GM19035 (cell line): ENCODE results near the gene FNBP1.
"Not testable (repeated sequence)": the region's sequence is repeated elsewhere in the genome, so short reads cannot be mapped to it uniquely, and the experiment has no call there.

Experiments
- ATAC-seq: cut with Tn5 transposase; IDR thresholded peaks from one replicate; pipeline ENCODE4 v1.9.1; 2021; ENCODE audit not compliant: unreplicated experiment

FNBP1 gene

GRCh38 chr9:129962451-129962864 lies 80.5 kb downstream of the FNBP1 start:
- no peak for ATAC-seq

- ATAC-seq, result no peak
These were observed 84.2 kb downstream of the FNBP1 start for GRCh38 chr9:129958796-129959195.

- ATAC-seq, result no peak
These were observed 88.0 kb downstream of the FNBP1 start for GRCh38 chr9:129954868-129955550.

- ATAC-seq, result no peak
These were observed 89.3 kb downstream of the FNBP1 start for GRCh38 chr9:129953736-129954135.

- ATAC-seq, result no peak
These were observed 90.7 kb downstream of the FNBP1 start for GRCh38 chr9:129952337-129952736.

- no peak for ATAC-seq
These were observed 93.2 kb downstream of the FNBP1 start for GRCh38 chr9:129949821-129950220.

- ATAC-seq, result not testable (repeated sequence)
These were observed 94.4 kb downstream of the FNBP1 start for GRCh38 chr9:129948626-129949025.

- ATAC-seq, result no peak
These were observed 96.6 kb downstream of the FNBP1 start for GRCh38 chr9:129946246-129946995.

GRCh38 chr9:129945314-129945713 lies 97.7 kb downstream of the FNBP1 start:
- no peak for ATAC-seq

GRCh38 chr9:129944506-129945116 lies 98.4 kb downstream of the FNBP1 start:
- no peak for ATAC-seq

- no peak for ATAC-seq
These were observed 103.6 kb downstream of the FNBP1 start for GRCh38 chr9:129939431-129939830.

GRCh38 chr9:129938291-129938979 lies 104.6 kb downstream of the FNBP1 start:
- ATAC-seq, result no peak

GRCh38 chr9:129937879-129938278 lies 105.1 kb downstream of the FNBP1 start:
- ATAC-seq, result not testable (repeated sequence)

GRCh38 chr9:129936222-129936621 lies 106.8 kb downstream of the FNBP1 start:
- ATAC-seq, result no peak

- no peak for ATAC-seq
These were observed 108.2 kb downstream of the FNBP1 start for GRCh38 chr9:129934780-129935179.

GRCh38 chr9:129934041-129934591 lies 108.9 kb downstream of the FNBP1 start:
- no peak for ATAC-seq

GRCh38 chr9:129933185-129934040 lies 109.6 kb downstream of the FNBP1 start:
- no peak for ATAC-seq

- ATAC-seq, result no peak
These were observed 110.5 kb downstream of the FNBP1 start for GRCh38 chr9:129932303-129933151.

- no peak for ATAC-seq
These were observed 112.2 kb downstream of the FNBP1 start for GRCh38 chr9:129930743-129931142.
